ENCODE measurements around the gene OSBPL5.

GRCh38 chr11:3143136-3143880 lies 21.8 kb downstream of the OSBPL5 start:
- TF ChIP-seq EWSR1 (IDR thresholded peaks at IDR 0.05; ENCODE audit: borderline replicate concordance, low read depth, partially characterized antibody) = no peak
- TF ChIP-seq JUN (IDR thresholded peaks at IDR 0.05; ENCODE audit: borderline replicate concordance, low read depth, low read length) = no peak
- TF ChIP-seq JUN (CRISPR knock-in tag; IDR thresholded peaks at IDR 0.05; ENCODE audit: borderline replicate concordance) = no peak
- TF ChIP-seq CTCF (IDR thresholded peaks at IDR 0.05 in 2 of 3, conservative IDR thresholded peaks at IDR 0.05 in 1 of 3; ENCODE audit: insufficient read depth in 2 of 3, low read depth in 1 of 3, low read length in 3 of 3) = no peak
- no peak for TF ChIP-seq TEAD1 (CRISPR knock-in tag; IDR thresholded peaks at IDR 0.05)
- TF ChIP-seq ZNF431 (CRISPR knock-in tag; IDR thresholded peaks at IDR 0.05) = no peak
- no peak for TF ChIP-seq THAP7 (CRISPR knock-in tag; IDR thresholded peaks at IDR 0.05)
- no peak for TF ChIP-seq SIN3A (IDR thresholded peaks at IDR 0.05; ENCODE audit: borderline replicate concordance in 2 of 2, control insufficient read depth in 1 of 2, low read depth in 2 of 2, low read length in 2 of 2)
- TF ChIP-seq NBN (IDR thresholded peaks at IDR 0.05; ENCODE audit: low read depth) = no peak
- no peak for TF ChIP-seq ZFP1 (CRISPR knock-in tag; IDR thresholded peaks at IDR 0.05)
- no peak for TF ChIP-seq CBX2 (IDR thresholded peaks at IDR 0.05; ENCODE audit: insufficient read depth, low read length, poor library complexity, severe bottlenecking)
- TF ChIP-seq FOXJ3 (CRISPR knock-in tag; IDR thresholded peaks at IDR 0.05) = no peak
- no peak for TF ChIP-seq MAX (CRISPR knock-in tag; IDR thresholded peaks at IDR 0.05)
- TF ChIP-seq EZH2 (IDR thresholded peaks at IDR 0.05; ENCODE audit: borderline replicate concordance, low read depth, low read length) = no peak
- no peak for TF ChIP-seq HDAC8 (tag; IDR thresholded peaks at IDR 0.05)
